Astrocyte (in vitro differentiated cells and primary cell): Measurements from ENCODE around the gene LIN7A.

ENCODE experiments used
- CTCF ChIP-seq: IDR thresholded peaks from 2 replicates; pipeline ENCODE4 v1.5.1; 2011; ENCODE audit warnings: low read depth, mild to moderate bottlenecking, inconsistent platforms, low read length, moderate library complexity; ENCODE audit not compliant: insufficient read depth
- EZH2 ChIP-seq: IDR thresholded peaks from 2 replicates; pipeline ENCODE4 v1.6.1; 2012; ENCODE audit warnings: mild to moderate bottlenecking, low read length, inconsistent platforms; ENCODE audit not compliant: insufficient read depth

GRCh38 chr12:80872053-80872452 lies 65.7 kb downstream of the LIN7A start:
- no peak for TF ChIP-seq CTCF
- no peak for TF ChIP-seq EZH2
